Suprapubic skin (tissue), 4 donors: ENCODE results near the gene CDH4. TPM values are rescaled to one million over a fixed set of nuclear protein-coding genes. Genes with fewer than 3 reads are reported as not detected.

ENCODE experiments used
- DNase-seq, 2 donors: peaks; one replicate each; pipeline ENCODE4 v3.0.0-alpha.2; 2019; ENCODE audit warnings: low spot score in 2 of 2
- H3K27ac ChIP-seq: fragments of 200-600 bp; sonication (generic); one replicate; pipeline ENCODE4 v1.5.1; 2019
- H3K27me3 ChIP-seq: fragments of 200-600 bp; sonication (generic); one replicate; pipeline ENCODE4 v1.5.1; 2019
- H3K36me3 ChIP-seq: fragments of 200-600 bp; sonication (generic); one replicate; pipeline ENCODE4 v1.5.1; 2019
- H3K4me1 ChIP-seq: fragments of 200-600 bp; sonication (generic); one replicate; pipeline ENCODE4 v1.5.1; 2019
- H3K4me3 ChIP-seq: fragments of 200-600 bp; sonication (generic); one replicate; pipeline ENCODE4 v1.5.1; 2019; ENCODE audit warnings: mild to moderate bottlenecking
- H3K9me3 ChIP-seq: fragments of 200-600 bp; sonication (generic); one replicate; pipeline ENCODE4 v1.5.1; 2019
- EP300 ChIP-seq: sonication (generic); formaldehyde crosslinking; IDR thresholded peaks from one replicate; pipeline ENCODE4 v1.6.1; 2017; ENCODE audit warnings: antibody characterized with exemption
- POLR2A ChIP-seq, 2 donors: fragments of 450-650 bp; IDR thresholded peaks; one replicate each; pipeline ENCODE4 v1.6.1; 2017; ENCODE audit warnings: antibody characterized with exemption in 2 of 2, mild to moderate bottlenecking in 2 of 2, moderate library complexity in 2 of 2
- POLR2AphosphoS5 ChIP-seq, 3 donors: sonication (generic); formaldehyde crosslinking; IDR thresholded peaks; one replicate each; pipeline ENCODE4 v1.6.1; 2017; ENCODE audit warnings: antibody characterized with exemption in 3 of 3
- WGBS: methylation state at CpG from one replicate; pipeline ENCODE4 v1.1.5; 2018; 5-methylcytosine and 5-hydroxymethylcytosine counted together
- total RNA-seq, 4 donors: library from RNA; depleted of rRNA; stranded (reverse); fragments of >200 nt; gene quantifications; one replicate each; pipeline ENCODE4 v1.1.0, GENCODE V29; 2016
- TF ChIP-seq, protein P1 (sequence below), 2 donors: fragments of 200-600 bp in 1 of 2; fragments of 450-650 bp in 1 of 2; sonication (generic) in 1 of 2; IDR thresholded peaks; one replicate each; pipeline ENCODE4 v1.5.1; 2016 to 2019; ENCODE audit warnings: antibody characterized with exemption in 2 of 2, mild to moderate bottlenecking in 1 of 2, moderate library complexity in 1 of 2

The CDH4 gene
- total RNA-seq, 4 donors from 2014 or later: 0.91 to 5.9 (median 2.6) TPM

- no peak for DNase-seq
- 46% methylated on average over 8 of the region's 8 CpGs for WGBS
- H3K27ac ChIP-seq: no peak overlapping the region
Observed at GRCh38 chr20:61436667-61437279, 184.7 kb downstream of the CDH4 start.

DNA sequence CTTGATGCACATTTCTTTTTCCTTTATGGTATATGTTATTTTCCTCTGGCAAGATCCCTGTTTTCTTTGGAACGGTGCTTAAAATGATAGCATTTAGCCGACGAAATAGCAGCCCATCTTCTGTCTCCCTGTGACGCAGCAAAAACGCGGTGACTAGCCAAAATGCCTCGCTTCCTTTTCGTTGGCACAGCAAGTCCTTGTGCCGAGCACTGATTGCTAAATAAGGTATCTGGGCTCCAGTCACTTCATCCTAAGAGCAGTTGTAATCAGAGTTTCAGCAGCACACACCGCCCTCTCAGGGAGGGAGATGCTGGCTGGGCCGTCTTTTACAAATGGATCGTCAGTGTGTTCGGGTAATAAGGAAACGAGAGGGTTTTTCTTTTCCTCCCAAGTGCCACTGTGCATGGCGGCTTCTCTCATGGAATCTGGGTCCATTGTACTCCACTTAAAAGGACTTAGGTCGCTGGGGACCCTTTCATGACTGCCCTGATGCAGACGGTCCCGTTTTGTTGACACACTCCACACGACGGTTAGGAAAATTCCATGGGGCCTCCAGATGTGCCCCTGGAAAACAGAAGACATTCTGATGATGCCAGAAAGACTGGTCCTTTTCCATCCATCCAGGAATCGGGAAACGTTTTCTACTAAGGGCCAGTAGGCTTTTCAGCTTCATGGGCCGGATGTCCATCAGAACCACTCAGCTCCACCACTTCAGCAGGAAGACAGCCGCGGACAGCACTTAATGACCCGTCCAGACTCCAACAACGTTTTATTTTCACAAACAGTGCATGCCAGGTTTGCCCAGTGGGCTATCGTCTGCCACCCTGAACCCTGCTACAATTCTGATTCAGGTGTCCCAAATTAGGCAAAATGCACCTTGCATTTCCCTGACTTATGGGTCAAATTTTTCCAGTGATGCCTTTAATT lies 185.5 kb downstream of the CDH4 start:
- H3K4me1 ChIP-seq: no peaks in the 10 kb centered on the region
- no peaks in the 10 kb centered on the region for H3K9me3 ChIP-seq
- H3K27ac ChIP-seq: no peak overlapping the region
- DNase-seq: no peak
- H3K36me3 ChIP-seq: no peaks in the 10 kb centered on the region
- no peak overlapping the region for H3K4me3 ChIP-seq
- 64% methylated on average over 26 of the region's 28 CpGs for WGBS
- peaks cover 41% of the 10 kb centered on the region for H3K27me3 ChIP-seq
- TF ChIP-seq, protein P1, sequence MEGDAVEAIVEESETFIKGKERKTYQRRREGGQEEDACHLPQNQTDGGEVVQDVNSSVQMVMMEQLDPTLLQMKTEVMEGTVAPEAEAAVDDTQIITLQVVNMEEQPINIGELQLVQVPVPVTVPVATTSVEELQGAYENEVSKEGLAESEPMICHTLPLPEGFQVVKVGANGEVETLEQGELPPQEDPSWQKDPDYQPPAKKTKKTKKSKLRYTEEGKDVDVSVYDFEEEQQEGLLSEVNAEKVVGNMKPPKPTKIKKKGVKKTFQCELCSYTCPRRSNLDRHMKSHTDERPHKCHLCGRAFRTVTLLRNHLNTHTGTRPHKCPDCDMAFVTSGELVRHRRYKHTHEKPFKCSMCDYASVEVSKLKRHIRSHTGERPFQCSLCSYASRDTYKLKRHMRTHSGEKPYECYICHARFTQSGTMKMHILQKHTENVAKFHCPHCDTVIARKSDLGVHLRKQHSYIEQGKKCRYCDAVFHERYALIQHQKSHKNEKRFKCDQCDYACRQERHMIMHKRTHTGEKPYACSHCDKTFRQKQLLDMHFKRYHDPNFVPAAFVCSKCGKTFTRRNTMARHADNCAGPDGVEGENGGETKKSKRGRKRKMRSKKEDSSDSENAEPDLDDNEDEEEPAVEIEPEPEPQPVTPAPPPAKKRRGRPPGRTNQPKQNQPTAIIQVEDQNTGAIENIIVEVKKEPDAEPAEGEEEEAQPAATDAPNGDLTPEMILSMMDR (IDR thresholded peaks at IDR 0.05): no peak
- no peak for TF ChIP-seq POLR2A (IDR thresholded peaks at IDR 0.05)
- TF ChIP-seq POLR2AphosphoS5 (IDR thresholded peaks at IDR 0.05): no peak
- TF ChIP-seq EP300: no peak

More at GRCh38 chr20:61436667-61437279, 184.7 kb downstream of the CDH4 start:
- TF ChIP-seq POLR2A (IDR thresholded peaks at IDR 0.05) (no peak), EP300 (no peak), POLR2AphosphoS5 (IDR thresholded peaks at IDR 0.05) (no peak)
- TF ChIP-seq, protein P1 (IDR thresholded peaks at IDR 0.05): no peak
- Histone ChIP-seq H3K36me3 (no peaks in the 10 kb centered on the region), H3K4me3 (no peak overlapping the region), H3K4me1 (no peaks in the 10 kb centered on the region), H3K27me3 (peaks cover 41% of the 10 kb centered on the region), H3K9me3 (no peaks in the 10 kb centered on the region)

- peaks cover 40% of the 10 kb centered on the region for H3K27me3 ChIP-seq
- no peak overlapping the region for H3K27ac ChIP-seq
- H3K36me3 ChIP-seq: no peaks in the 10 kb centered on the region
- H3K4me3 ChIP-seq: no peak overlapping the region
- no peak for DNase-seq
- TF ChIP-seq POLR2AphosphoS5 (IDR thresholded peaks at IDR 0.05) (no peak), POLR2A (IDR thresholded peaks at IDR 0.05) (no peak), EP300 (no peak)
- TF ChIP-seq, protein P1 (IDR thresholded peaks at IDR 0.05): no peak
- H3K9me3 ChIP-seq: no peaks in the 10 kb centered on the region
- no peaks in the 10 kb centered on the region for H3K4me1 ChIP-seq
- 61% methylated on average over 3 of the region's 3 CpGs for WGBS
Observed at GRCh38 chr20:61438285-61438684, 186.2 kb downstream of the CDH4 start.

DNA sequence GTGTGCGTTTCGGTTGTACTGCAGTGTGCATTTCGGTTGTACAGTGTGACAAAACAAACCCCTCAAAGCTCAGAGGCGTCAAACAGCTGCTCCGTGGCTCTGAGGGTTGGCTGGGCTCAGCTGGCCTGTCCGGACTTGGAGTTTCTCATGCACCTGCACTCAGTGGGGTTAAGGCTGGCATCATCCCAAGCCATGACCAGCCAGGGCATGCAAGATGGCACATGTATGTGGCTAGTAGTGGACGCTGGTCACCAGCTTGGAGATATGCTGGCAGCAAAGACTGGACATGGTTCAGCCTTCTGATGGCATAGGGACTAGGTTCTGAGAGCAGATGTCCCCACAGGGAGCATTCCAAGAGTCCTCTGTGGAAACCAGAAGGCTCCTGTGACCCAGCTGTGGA lies 187.2 kb downstream of the CDH4 start:
- Histone ChIP-seq H3K27ac (no peak overlapping the region), H3K4me1 (no peaks in the 10 kb centered on the region), H3K4me3 (no peak overlapping the region), H3K27me3 (peaks cover 36% of the 10 kb centered on the region), H3K9me3 (no peaks in the 10 kb centered on the region), H3K36me3 (no peaks in the 10 kb centered on the region)
- TF ChIP-seq POLR2AphosphoS5 (IDR thresholded peaks at IDR 0.05) (no peak), POLR2A (IDR thresholded peaks at IDR 0.05) (no peak), EP300 (no peak)
- TF ChIP-seq, protein P1 (IDR thresholded peaks at IDR 0.05): no peak
- WGBS: 90% methylated on average over 5 of the region's 7 CpGs
- no peak for DNase-seq

- H3K36me3 ChIP-seq: no peaks in the 10 kb centered on the region
- no peaks in the 10 kb centered on the region for H3K4me1 ChIP-seq
- H3K27ac ChIP-seq: no peak overlapping the region
- no peaks in the 10 kb centered on the region for H3K9me3 ChIP-seq
- H3K4me3 ChIP-seq: no peak overlapping the region
- WGBS: 78% methylated on average over 14 of the region's 14 CpGs
- no peak for DNase-seq
- H3K27me3 ChIP-seq: peaks cover 29% of the 10 kb centered on the region
- TF ChIP-seq, protein P1 (IDR thresholded peaks at IDR 0.05): no peak
- TF ChIP-seq POLR2A (IDR thresholded peaks at IDR 0.05) (no peak), EP300 (no peak), POLR2AphosphoS5 (IDR thresholded peaks at IDR 0.05) (no peak)
Observed at GRCh38 chr20:61440548-61441055, 188.5 kb downstream of the CDH4 start.
